OCI-LY7 (cell line): ENCODE data around the gene GJA5. TPM values are rescaled to one million over a fixed set of nuclear protein-coding genes. Genes with fewer than 3 reads are reported as not detected.
"Not testable (repeated sequence)": the region's sequence is repeated elsewhere in the genome, so short reads cannot be mapped to it uniquely, and the experiment has no call there.

Experiments used
- BruUV-seq: library from RNA; stranded (reverse); fragments of 400-500 nt; replicated peaks from 2 replicates; lab custom pipeline; 2021; lab: Mats Ljungman, UMichigan
- CTCF ChIA-PET: fragments of 300-600 bp; sonication (Branson Sonifier 250); formaldehyde crosslinking; loops from one replicate; lab custom pipeline; 2022; ENCODE audit warnings: antibody characterized with exemption; ENCODE audit not compliant: unreplicated experiment; lab: Charles Lee
- POLR2A ChIA-PET: fragments of 300-600 bp; sonication (Branson Sonifier 250); formaldehyde crosslinking; loops from one replicate; lab custom pipeline; 2022; ENCODE audit warnings: antibody characterized with exemption; lab: Charles Lee
- DNase-seq: peaks from one replicate; pipeline ENCODE4 v3.0.0-alpha.2; 2015; ENCODE audit warnings: low spot score
- H2AFZ ChIP-seq: fragments of 200-600 bp; sonication (generic), shearing (Covaris generic); 2 replicates; pipeline ENCODE4 v1.6.1; 2014; ENCODE audit warnings: mild to moderate bottlenecking, antibody characterized with exemption, low read length, moderate library complexity
- H3K27ac ChIP-seq: fragments of 200-600 bp; sonication (generic); 2 replicates; pipeline ENCODE4 v1.5.1; 2014; ENCODE audit warnings: mixed run types, low read depth, mild to moderate bottlenecking, moderate library complexity, low read length, inconsistent platforms; ENCODE audit not compliant: poor library complexity, severe bottlenecking
- H3K36me3 ChIP-seq: fragments of 200-600 bp; sonication (generic); 2 replicates; pipeline ENCODE4 v1.6.1; 2014; ENCODE audit warnings: mild to moderate bottlenecking, antibody characterized with exemption, low read length, moderate library complexity, mixed read lengths; ENCODE audit not compliant: insufficient read depth
- H3K4me1 ChIP-seq: fragments of 200-600 bp; sonication (generic); 2 replicates; pipeline ENCODE4 v1.5.1; 2014; ENCODE audit warnings: mild to moderate bottlenecking, low read length; ENCODE audit not compliant: insufficient read depth, poor library complexity, severe bottlenecking
- H3K4me2 ChIP-seq: fragments of 200-600 bp; sonication (generic); 2 replicates; pipeline ENCODE4 v1.6.1; 2014; ENCODE audit warnings: mild to moderate bottlenecking, low read length
- H3K4me3 ChIP-seq: fragments of 200-600 bp; sonication (generic); 2 replicates; pipeline ENCODE4 v1.5.1; 2014; ENCODE audit warnings: mild to moderate bottlenecking, low read depth, low read length; ENCODE audit not compliant: poor library complexity, severe bottlenecking
- H3K79me2 ChIP-seq: fragments of 200-600 bp; sonication (generic); 2 replicates; pipeline ENCODE4 v1.6.1; 2016; ENCODE audit warnings: low read depth, mild to moderate bottlenecking, low read length, moderate library complexity, mixed read lengths; ENCODE audit not compliant: insufficient read depth
- H3K9me2 ChIP-seq: fragments of 200-600 bp; sonication (generic); 2 replicates; pipeline ENCODE4 v1.6.1; 2016; ENCODE audit warnings: mild to moderate bottlenecking, low read length, mixed read lengths; ENCODE audit not compliant: insufficient read depth
- H3K9me3 ChIP-seq: fragments of 200-600 bp; sonication (generic); 2 replicates; pipeline ENCODE4 v1.6.1; 2014; ENCODE audit warnings: mild to moderate bottlenecking, mixed run types, low read length, mixed read lengths
- H4K20me1 ChIP-seq: fragments of 200-600 bp; sonication (generic); 2 replicates; pipeline ENCODE4 v1.6.1; 2014; ENCODE audit warnings: mild to moderate bottlenecking, antibody characterized with exemption, low read length, moderate library complexity, mixed read lengths; ENCODE audit not compliant: insufficient read depth
- EZH2phosphoT487 ChIP-seq: fragments of 200-600 bp; sonication (generic); IDR thresholded peaks from 2 replicates; pipeline ENCODE4 v1.6.1; 2018; ENCODE audit warnings: low read depth, borderline replicate concordance, mild to moderate bottlenecking, mixed run types, antibody characterized with exemption, low read length, moderate library complexity, mixed read lengths
- intact Hi-C: fragments of 100-400 bp; cut with micrococcal nuclease; formaldehyde crosslinking; loops from one replicate; pipeline ENCODE4 v1.10.0; 2022; ENCODE audit not compliant: unreplicated experiment
- total RNA-seq, 2 experiments: library from RNA; depleted of rRNA in 1 of 2; stranded (reverse); fragments of >200 nt in 1 of 2; shearing (Covaris generic) in 1 of 2; gene quantifications; 2 replicates each; pipeline ENCODE4 v1.2.3, GENCODE V29; 2014 to 2022
- TF ChIP-seq, protein P1 (sequence below): fragments of 200-600 bp; sonication (generic); conservative IDR thresholded peaks from 2 replicates; pipeline ENCODE4 v1.5.1; 2014; ENCODE audit warnings: mild to moderate bottlenecking, antibody characterized with exemption, low read length, moderate library complexity, mixed read lengths

Gene GJA5
- total RNA-seq, 2 experiments from 2014 or later = not detected

DNA sequence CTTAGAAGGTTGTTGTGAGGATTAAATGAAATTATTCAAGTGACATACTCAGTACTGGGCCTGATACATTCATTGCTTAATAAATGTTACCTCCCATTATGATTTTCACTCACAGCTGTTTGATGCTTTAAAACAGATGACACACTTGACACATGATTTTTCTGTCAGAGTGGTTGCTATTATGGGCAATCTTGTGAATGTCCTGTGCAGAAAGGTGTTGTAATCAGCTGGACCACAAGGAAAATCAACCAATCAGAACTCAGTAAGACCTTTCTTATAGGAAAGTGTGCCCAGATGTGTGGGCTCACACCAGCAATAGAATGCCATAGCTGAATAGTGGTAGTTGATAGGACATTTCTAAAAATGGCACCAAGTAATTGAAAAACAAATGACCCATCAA, 23.5 kb downstream of the GJA5 start:
- no TSS peak for BruUV-seq
- no peaks in the 10 kb centered on the region for H4K20me1 ChIP-seq
- ChIA-PET CTCF (no interaction called here), POLR2A (interaction anchor here (0.6 to 0.7 kb wide), 2 partner anchors 243 to 279 kb away, joined by 3 to 5 read pairs; no protein-coding TSS in a partner anchor)
- no peaks in the 10 kb centered on the region for H3K9me3 ChIP-seq
- H3K27ac ChIP-seq = no peak overlapping the region
- no peaks in the 10 kb centered on the region for H3K36me3 ChIP-seq
- H3K4me1 ChIP-seq = no peaks in the 10 kb centered on the region
- H3K79me2 ChIP-seq = no peaks in the 10 kb centered on the region
- H2AFZ ChIP-seq = no peak overlapping the region
- no peak overlapping the region for H3K4me2 ChIP-seq
- H3K4me3 ChIP-seq = no peak overlapping the region
- TF ChIP-seq, protein P1, sequence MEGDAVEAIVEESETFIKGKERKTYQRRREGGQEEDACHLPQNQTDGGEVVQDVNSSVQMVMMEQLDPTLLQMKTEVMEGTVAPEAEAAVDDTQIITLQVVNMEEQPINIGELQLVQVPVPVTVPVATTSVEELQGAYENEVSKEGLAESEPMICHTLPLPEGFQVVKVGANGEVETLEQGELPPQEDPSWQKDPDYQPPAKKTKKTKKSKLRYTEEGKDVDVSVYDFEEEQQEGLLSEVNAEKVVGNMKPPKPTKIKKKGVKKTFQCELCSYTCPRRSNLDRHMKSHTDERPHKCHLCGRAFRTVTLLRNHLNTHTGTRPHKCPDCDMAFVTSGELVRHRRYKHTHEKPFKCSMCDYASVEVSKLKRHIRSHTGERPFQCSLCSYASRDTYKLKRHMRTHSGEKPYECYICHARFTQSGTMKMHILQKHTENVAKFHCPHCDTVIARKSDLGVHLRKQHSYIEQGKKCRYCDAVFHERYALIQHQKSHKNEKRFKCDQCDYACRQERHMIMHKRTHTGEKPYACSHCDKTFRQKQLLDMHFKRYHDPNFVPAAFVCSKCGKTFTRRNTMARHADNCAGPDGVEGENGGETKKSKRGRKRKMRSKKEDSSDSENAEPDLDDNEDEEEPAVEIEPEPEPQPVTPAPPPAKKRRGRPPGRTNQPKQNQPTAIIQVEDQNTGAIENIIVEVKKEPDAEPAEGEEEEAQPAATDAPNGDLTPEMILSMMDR = no peak
- TF ChIP-seq EZH2phosphoT487 = no peak
- no peaks in the 10 kb centered on the region for H3K9me2 ChIP-seq
- intact Hi-C loops = no loop called here
- DNase-seq = no peak

GRCh38 chr1:147735423-147735822, 25.0 kb downstream of the GJA5 start:
- Histone ChIP-seq H3K4me1 (no peaks in the 10 kb centered on the region), H3K4me3 (no peak overlapping the region), H3K27ac (no peak overlapping the region), H3K79me2 (no peaks in the 10 kb centered on the region), H3K9me3 (no peaks in the 10 kb centered on the region), H3K4me2 (no peak overlapping the region), H3K9me2 (no peaks in the 10 kb centered on the region), H3K36me3 (no peaks in the 10 kb centered on the region), H4K20me1 (no peaks in the 10 kb centered on the region), H2AFZ (no peak overlapping the region)
- no TSS peak for BruUV-seq
- no peak for TF ChIP-seq EZH2phosphoT487
- TF ChIP-seq, protein P1 = no peak
- intact Hi-C loops = no loop called here
- no peak for DNase-seq
- ChIA-PET CTCF (no interaction called here), POLR2A (interaction anchor here (0.5 kb wide), 1 partner anchor 96 kb away, joined by 4 read pairs; no protein-coding TSS in a partner anchor)

- H3K9me2 ChIP-seq, H3K9me3 ChIP-seq, BruUV-seq, H3K36me3 ChIP-seq, CTCF ChIA-PET, H2AFZ ChIP-seq, H3K4me2 ChIP-seq, H3K4me1 ChIP-seq, H3K79me2 ChIP-seq, H3K27ac ChIP-seq, H4K20me1 ChIP-seq, POLR2A ChIA-PET, DNase-seq, H3K4me3 ChIP-seq: not testable (repeated sequence)
- intact Hi-C loops = loop anchor here (1.0 kb wide), 1 partner anchor 16 kb away; no protein-coding TSS in a partner anchor
Measured at GRCh38 chr1:147734291-147734841, 26.0 kb downstream of the GJA5 start.
